NB4 (cell line): Measurements from ENCODE around the gene SMYD3.

Source experiments
- CTCF ChIP-seq: IDR thresholded peaks from one replicate; pipeline ENCODE4 v1.5.1; 2012; ENCODE audit warnings: low read depth, low read length
- MAX ChIP-seq: IDR thresholded peaks from 2 replicates; pipeline ENCODE4 v1.6.1; 2011; ENCODE audit warnings: low read depth, low read length
- POLR2A ChIP-seq: IDR thresholded peaks from 2 replicates; pipeline ENCODE4 v1.6.1; 2011; ENCODE audit warnings: mild to moderate bottlenecking; ENCODE audit not compliant: insufficient read length; ENCODE audit errors: extremely low read depth

GRCh38 chr1:246212013-246212412, 295.1 kb downstream of the SMYD3 start:
- no peak for TF ChIP-seq CTCF
- TF ChIP-seq POLR2A = no peak
- no peak for TF ChIP-seq MAX
